MM.1S (cell line): ENCODE data around the gene PRRC1.

Source experiments
- DNase-seq: peaks from one replicate; pipeline ENCODE4 v3.0.0-alpha.2; 2015
- H2AFZ ChIP-seq: fragments of 300-600 bp; sonication (generic); 2 replicates; pipeline ENCODE4 v1.6.0; 2016; ENCODE audit warnings: antibody characterized with exemption, low read length
- H3F3A ChIP-seq: fragments of 300-600 bp; sonication (generic); 2 replicates; pipeline ENCODE4 v1.6.1; 2016; ENCODE audit warnings: mild to moderate bottlenecking, antibody characterized with exemption, low read length, moderate library complexity, mixed read lengths; ENCODE audit not compliant: insufficient read depth
- H3K27ac ChIP-seq: fragments of 300-600 bp; sonication (generic); 2 replicates; pipeline ENCODE4 v1.5.1; 2016; ENCODE audit warnings: mild to moderate bottlenecking, low read length
- H3K27me3 ChIP-seq: fragments of 300-600 bp; sonication (generic); replicated peaks from 2 replicates; pipeline ENCODE4 v1.6.0; 2016; ENCODE audit warnings: low read length; ENCODE audit not compliant: insufficient read depth
- H3K36me3 ChIP-seq: fragments of 300-600 bp; sonication (generic); replicated peaks from 2 replicates; pipeline ENCODE4 v1.6.1; 2016; ENCODE audit warnings: mild to moderate bottlenecking, low read length, mixed read lengths; ENCODE audit not compliant: insufficient read depth
- H3K4me1 ChIP-seq: fragments of 300-600 bp; sonication (generic); 2 replicates; pipeline ENCODE4 v1.6.1; 2016; ENCODE audit warnings: low read length, mixed read lengths
- H3K4me2 ChIP-seq: fragments of 300-600 bp; sonication (generic); 2 replicates; pipeline ENCODE4 v1.6.0; 2016; ENCODE audit warnings: low read depth, low read length
- H3K4me3 ChIP-seq: fragments of 300-600 bp; sonication (generic); 2 replicates; pipeline ENCODE4 v1.5.1; 2016; ENCODE audit warnings: low read length, mixed read lengths
- H3K79me2 ChIP-seq: fragments of 300-600 bp; sonication (generic); 2 replicates; pipeline ENCODE4 v1.6.1; 2016; ENCODE audit warnings: mixed run types, low read length, mixed read lengths
- H3K9ac ChIP-seq: fragments of 300-600 bp; sonication (generic); 2 replicates; pipeline ENCODE4 v1.6.1; 2016; ENCODE audit warnings: low read length, mixed read lengths
- H3K9me2 ChIP-seq: fragments of 300-600 bp; sonication (generic); replicated peaks from 2 replicates; pipeline ENCODE4 v1.6.1; 2016; ENCODE audit warnings: mild to moderate bottlenecking, low read length, mixed read lengths; ENCODE audit not compliant: insufficient read depth
- H3K9me3 ChIP-seq: fragments of 300-600 bp; sonication (generic); replicated peaks from 2 replicates; pipeline ENCODE4 v1.6.1; 2016; ENCODE audit warnings: mild to moderate bottlenecking, low read length, mixed read lengths; ENCODE audit not compliant: insufficient read depth
- H4K20me1 ChIP-seq: fragments of 300-600 bp; sonication (generic); 2 replicates; pipeline ENCODE4 v1.6.1; 2016; ENCODE audit warnings: mild to moderate bottlenecking, low read length, moderate library complexity, mixed read lengths; ENCODE audit not compliant: insufficient read depth
- EZH2 ChIP-seq: fragments of 300-600 bp; sonication (generic); optimal IDR thresholded peaks from 2 replicates; pipeline ENCODE3; 2017; ENCODE audit warnings: low read depth, mild to moderate bottlenecking, antibody characterized with exemption, low read length, mixed read lengths
- EZH2phosphoT487 ChIP-seq: fragments of 300-600 bp; sonication (generic); IDR thresholded peaks from 2 replicates; pipeline ENCODE4 v1.6.1; 2018; ENCODE audit warnings: antibody characterized with exemption, low read length
- TF ChIP-seq, protein P1 (sequence below): fragments of 300-600 bp; sonication (generic); IDR thresholded peaks from 2 replicates; pipeline ENCODE4 v1.5.1; 2016; ENCODE audit warnings: antibody characterized with exemption, low read length, mixed read lengths

Gene PRRC1

DNA sequence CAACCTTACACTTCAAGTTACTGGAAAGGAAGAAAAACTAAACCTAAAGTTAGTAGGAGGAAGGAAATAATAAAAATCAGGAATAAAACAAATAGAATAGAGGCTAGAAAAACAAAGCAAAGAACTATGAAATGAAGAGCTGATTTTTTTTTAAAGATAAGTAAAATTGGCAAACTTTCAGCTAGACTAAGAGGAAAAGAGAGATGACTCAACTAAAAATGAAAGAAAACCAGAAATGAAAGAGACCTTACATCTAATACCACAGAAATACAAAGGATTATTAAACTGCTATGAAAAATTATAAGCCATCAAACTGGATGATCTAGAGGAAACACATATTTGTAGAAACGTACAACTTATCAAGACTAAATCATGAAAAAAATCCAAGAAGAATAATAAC is 60.0 kb downstream of the PRRC1 start:
- Histone ChIP-seq H4K20me1 (no peaks in the 10 kb centered on the region), H3K36me3 (no peaks in the 10 kb centered on the region), H3K4me2 (no peak overlapping the region), H2AFZ (no peak overlapping the region), H3K9me2 (no peaks in the 10 kb centered on the region), H3F3A (no peaks in the 10 kb centered on the region), H3K79me2 (no peaks in the 10 kb centered on the region), H3K4me1 (no peaks in the 10 kb centered on the region), H3K4me3 (no peak overlapping the region), H3K27me3 (no peaks in the 10 kb centered on the region), H3K9me3 (no peaks in the 10 kb centered on the region), H3K27ac (no peak overlapping the region), H3K9ac (no peak overlapping the region)
- DNase-seq: no peak
- TF ChIP-seq, protein P1, sequence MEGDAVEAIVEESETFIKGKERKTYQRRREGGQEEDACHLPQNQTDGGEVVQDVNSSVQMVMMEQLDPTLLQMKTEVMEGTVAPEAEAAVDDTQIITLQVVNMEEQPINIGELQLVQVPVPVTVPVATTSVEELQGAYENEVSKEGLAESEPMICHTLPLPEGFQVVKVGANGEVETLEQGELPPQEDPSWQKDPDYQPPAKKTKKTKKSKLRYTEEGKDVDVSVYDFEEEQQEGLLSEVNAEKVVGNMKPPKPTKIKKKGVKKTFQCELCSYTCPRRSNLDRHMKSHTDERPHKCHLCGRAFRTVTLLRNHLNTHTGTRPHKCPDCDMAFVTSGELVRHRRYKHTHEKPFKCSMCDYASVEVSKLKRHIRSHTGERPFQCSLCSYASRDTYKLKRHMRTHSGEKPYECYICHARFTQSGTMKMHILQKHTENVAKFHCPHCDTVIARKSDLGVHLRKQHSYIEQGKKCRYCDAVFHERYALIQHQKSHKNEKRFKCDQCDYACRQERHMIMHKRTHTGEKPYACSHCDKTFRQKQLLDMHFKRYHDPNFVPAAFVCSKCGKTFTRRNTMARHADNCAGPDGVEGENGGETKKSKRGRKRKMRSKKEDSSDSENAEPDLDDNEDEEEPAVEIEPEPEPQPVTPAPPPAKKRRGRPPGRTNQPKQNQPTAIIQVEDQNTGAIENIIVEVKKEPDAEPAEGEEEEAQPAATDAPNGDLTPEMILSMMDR: no peak
- TF ChIP-seq EZH2 (no peak), EZH2phosphoT487 (no peak)

DNA sequence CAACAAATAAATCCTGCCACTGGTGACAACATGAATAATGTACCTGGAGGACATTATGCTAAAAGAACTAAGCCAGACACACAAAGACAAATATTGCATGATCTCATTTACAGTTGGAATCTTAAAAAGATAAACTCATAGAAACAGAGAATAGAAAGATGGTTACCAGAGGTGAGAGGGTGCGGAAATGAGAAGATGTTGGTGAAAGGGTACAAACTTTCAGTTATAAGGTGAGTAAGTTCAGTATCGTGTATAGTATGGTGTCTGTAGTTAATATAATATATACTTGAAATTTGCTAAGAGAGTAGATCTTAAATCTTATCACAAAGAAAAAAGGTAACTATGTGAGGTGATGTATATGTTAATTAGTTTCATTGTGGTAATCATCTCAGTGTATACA is 63.3 kb downstream of the PRRC1 start:
- no peaks in the 10 kb centered on the region for H3F3A ChIP-seq
- DNase-seq: no peak

DNA sequence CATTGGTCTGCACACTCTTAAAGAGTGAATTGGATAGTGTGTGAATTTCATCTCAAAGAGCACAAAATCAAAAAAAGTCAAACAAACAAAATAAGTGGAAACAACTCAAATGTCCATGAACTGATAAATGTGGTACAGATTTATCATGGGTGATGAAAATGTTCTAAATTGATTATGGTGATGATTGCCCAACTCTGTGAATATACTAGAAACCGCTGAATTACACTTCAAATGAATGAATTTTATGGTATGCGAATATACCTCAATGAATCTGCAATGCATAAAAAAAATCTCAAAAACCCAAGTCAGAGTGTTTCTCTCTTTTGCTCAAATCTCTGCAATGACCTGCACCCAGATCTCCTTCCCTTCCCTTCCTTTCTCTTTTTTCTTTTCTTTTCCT is 64.0 kb downstream of the PRRC1 start:
- DNase-seq: no peak
- Histone ChIP-seq H3K9me3 (no peaks in the 10 kb centered on the region), H4K20me1 (no peaks in the 10 kb centered on the region), H3K9ac (no peak overlapping the region), H3K79me2 (no peaks in the 10 kb centered on the region), H3K4me1 (no peaks in the 10 kb centered on the region), H3K4me2 (no peak overlapping the region), H2AFZ (no peak overlapping the region), H3F3A (no peaks in the 10 kb centered on the region), H3K27ac (no peak overlapping the region), H3K27me3 (no peaks in the 10 kb centered on the region), H3K4me3 (no peak overlapping the region), H3K9me2 (no peaks in the 10 kb centered on the region), H3K36me3 (no peaks in the 10 kb centered on the region)
- TF ChIP-seq EZH2phosphoT487: no peak
- no peak for TF ChIP-seq EZH2
- TF ChIP-seq, protein P1: no peak

More for the DNA sequence above, 63.3 kb downstream of the PRRC1 start:
- Histone ChIP-seq H3K4me2 (no peak overlapping the region), H4K20me1 (no peaks in the 10 kb centered on the region), H3K27me3 (no peaks in the 10 kb centered on the region), H2AFZ (no peak overlapping the region), H3K79me2 (no peaks in the 10 kb centered on the region), H3K36me3 (no peaks in the 10 kb centered on the region), H3K9me3 (no peaks in the 10 kb centered on the region), H3K27ac (no peak overlapping the region), H3K4me1 (no peaks in the 10 kb centered on the region), H3K4me3 (no peak overlapping the region), H3K9me2 (no peaks in the 10 kb centered on the region), H3K9ac (no peak overlapping the region)
- TF ChIP-seq EZH2phosphoT487 (no peak), EZH2 (no peak)
- TF ChIP-seq, protein P1: no peak
